Measurements from ENCODE around the gene EME2.

GRCh38 chr16:1778200-1779179, 5.9 kb downstream of the EME2 start:
- no peak for TF ChIP-seq TCF12 (IDR thresholded peaks at IDR 0.05; ENCODE audit: low read depth)
- no peak for TF ChIP-seq CREB1 (IDR thresholded peaks at IDR 0.05; ENCODE audit: low read depth)
- no peak for TF ChIP-seq TEAD4 (IDR thresholded peaks at IDR 0.05)
- no peak for TF ChIP-seq REST (IDR thresholded peaks at IDR 0.05; ENCODE audit: low read depth)
- no peak for TF ChIP-seq ZBTB7A (IDR thresholded peaks at IDR 0.05; ENCODE audit: low read depth)
- no peak for TF ChIP-seq TAF1 (IDR thresholded peaks at IDR 0.05; ENCODE audit: low read depth)
- TF ChIP-seq EP300 (IDR thresholded peaks at IDR 0.05; ENCODE audit: borderline replicate concordance) = no peak
- no peak for TF ChIP-seq RAD21 (IDR thresholded peaks at IDR 0.05; ENCODE audit: low read depth)
- TF ChIP-seq, protein P1, sequence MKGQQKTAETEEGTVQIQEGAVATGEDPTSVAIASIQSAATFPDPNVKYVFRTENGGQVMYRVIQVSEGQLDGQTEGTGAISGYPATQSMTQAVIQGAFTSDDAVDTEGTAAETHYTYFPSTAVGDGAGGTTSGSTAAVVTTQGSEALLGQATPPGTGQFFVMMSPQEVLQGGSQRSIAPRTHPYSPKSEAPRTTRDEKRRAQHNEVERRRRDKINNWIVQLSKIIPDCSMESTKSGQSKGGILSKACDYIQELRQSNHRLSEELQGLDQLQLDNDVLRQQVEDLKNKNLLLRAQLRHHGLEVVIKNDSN (IDR thresholded peaks at IDR 0.05) = no peak
- TF ChIP-seq MAX (IDR thresholded peaks at IDR 0.05) = no peak
- no peak for TF ChIP-seq EGR1 (IDR thresholded peaks at IDR 0.05)
- TF ChIP-seq CEBPB (IDR thresholded peaks at IDR 0.05) = no peak

Data from Ishikawa (cell line).